ENCODE measurements around the gene GLDC.
"Not testable (repeated sequence)": the region's sequence is repeated elsewhere in the genome, so short reads cannot be mapped to it uniquely, and the experiment has no call there.

- TF ChIP-seq CTCF, POLR2A (IDR thresholded peaks at IDR 0.05): not testable (repeated sequence)
Observed at GRCh38 chr9:6645105-6645354, 499 bp downstream of the GLDC start.

Measured in right lobe of liver (tissue), 4 donors.